Measurements from ENCODE around the gene NKTR.
"Not testable (repeated sequence)": the region's sequence is repeated elsewhere in the genome, so short reads cannot be mapped to it uniquely, and the experiment has no call there.

The NKTR gene

GRCh38 chr3:42578054-42578453 lies 22.4 kb upstream of the NKTR start:
- H3K27ac ChIP-seq (ENCODE audit: insufficient read depth, low read length, poor library complexity, severe bottlenecking), result no peak overlapping the region
- no peaks in the 10 kb centered on the region for H3K27me3 ChIP-seq (replicated peaks; ENCODE audit: control insufficient read depth, insufficient read depth, low read length, poor library complexity, severe bottlenecking)
- no peak overlapping the region for H3K4me3 ChIP-seq (ENCODE audit: insufficient read depth, low read depth, low read length, poor library complexity, severe bottlenecking)
- H3K4me1 ChIP-seq (ENCODE audit: control insufficient read depth, insufficient read depth, low read length, poor library complexity, severe bottlenecking), result peaks cover 4% of the 10 kb centered on the region
- no peak for DNase-seq
- H3K36me3 ChIP-seq (ENCODE audit: control insufficient read depth, insufficient read depth, low read length), result peaks cover 22% of the 10 kb centered on the region
- peaks cover 7% of the 10 kb centered on the region for H3K9me3 ChIP-seq (ENCODE audit: control insufficient read depth, low read length)

- H3K4me3 ChIP-seq (ENCODE audit: insufficient read depth, low read depth, low read length, poor library complexity, severe bottlenecking); H3K4me1 ChIP-seq (ENCODE audit: control insufficient read depth, insufficient read depth, low read length, poor library complexity, severe bottlenecking); H3K9me3 ChIP-seq (ENCODE audit: control insufficient read depth, low read length); H3K27me3 ChIP-seq (replicated peaks; ENCODE audit: control insufficient read depth, insufficient read depth, low read length, poor library complexity, severe bottlenecking); DNase-seq: not testable (repeated sequence)
- peak overlapping the region; percentile 93 for H3K27ac ChIP-seq (ENCODE audit: insufficient read depth, low read length, poor library complexity, severe bottlenecking)
- peaks cover 11% of the 10 kb centered on the region for H3K36me3 ChIP-seq (ENCODE audit: control insufficient read depth, insufficient read depth, low read length)
Observed at GRCh38 chr3:42579346-42579745, 21.1 kb upstream of the NKTR start.

GRCh38 chr3:42581400-42581708 lies 19.1 kb upstream of the NKTR start:
- Histone ChIP-seq H3K36me3 (ENCODE audit: control insufficient read depth, insufficient read depth, low read length) (no peaks in the 10 kb centered on the region), H3K9me3 (ENCODE audit: control insufficient read depth, low read length) (no peaks in the 10 kb centered on the region), H3K27ac (ENCODE audit: insufficient read depth, low read length, poor library complexity, severe bottlenecking) (peak overlapping the region; percentile 93), H3K27me3 (replicated peaks; ENCODE audit: control insufficient read depth, insufficient read depth, low read length, poor library complexity, severe bottlenecking) (no peaks in the 10 kb centered on the region), H3K4me3 (ENCODE audit: insufficient read depth, low read depth, low read length, poor library complexity, severe bottlenecking) (peak overlapping the region; percentile 80), H3K4me1 (ENCODE audit: control insufficient read depth, insufficient read depth, low read length, poor library complexity, severe bottlenecking) (peaks cover 4% of the 10 kb centered on the region)
- DNase-seq, result no peak

- H3K4me1 ChIP-seq (ENCODE audit: control insufficient read depth, insufficient read depth, low read length, poor library complexity, severe bottlenecking), result peaks cover 4% of the 10 kb centered on the region
Observed at GRCh38 chr3:42581709-42582473, 18.6 kb upstream of the NKTR start, which contains the start of gene SEC22C. SEC22C (minus strand) TSS chr3:42581967; CDS start chr3:42569046, 12,921 bp downstream.

GRCh38 chr3:42582474-42583070 lies 17.9 kb upstream of the NKTR start:
- Histone ChIP-seq H3K4me3 (ENCODE audit: insufficient read depth, low read depth, low read length, poor library complexity, severe bottlenecking) (peak overlapping the region; percentile 80), H3K27me3 (replicated peaks; ENCODE audit: control insufficient read depth, insufficient read depth, low read length, poor library complexity, severe bottlenecking) (no peaks in the 10 kb centered on the region), H3K36me3 (ENCODE audit: control insufficient read depth, insufficient read depth, low read length) (no peaks in the 10 kb centered on the region), H3K9me3 (ENCODE audit: control insufficient read depth, low read length) (no peaks in the 10 kb centered on the region), H3K4me1 (ENCODE audit: control insufficient read depth, insufficient read depth, low read length, poor library complexity, severe bottlenecking) (peaks cover 4% of the 10 kb centered on the region), H3K27ac (ENCODE audit: insufficient read depth, low read length, poor library complexity, severe bottlenecking) (peak overlapping the region; percentile 93)
- DNase-seq, result no peak

More at GRCh38 chr3:42581709-42582473, 18.6 kb upstream of the NKTR start, which contains the start of gene SEC22C:
- Histone ChIP-seq H3K4me3 (ENCODE audit: insufficient read depth, low read depth, low read length, poor library complexity, severe bottlenecking) (peak within 1 kb of the TSS; percentile 80), H3K36me3 (ENCODE audit: control insufficient read depth, insufficient read depth, low read length) (no peaks in the 10 kb centered on the region), H3K9me3 (ENCODE audit: control insufficient read depth, low read length) (no peaks in the 10 kb centered on the region), H3K27ac (ENCODE audit: insufficient read depth, low read length, poor library complexity, severe bottlenecking) (peak within 1 kb of the TSS; percentile 93), H3K27me3 (replicated peaks; ENCODE audit: control insufficient read depth, insufficient read depth, low read length, poor library complexity, severe bottlenecking) (no peaks in the 10 kb centered on the region)
- peak; percentile 92 to 95 (median 94) for DNase-seq

- H3K4me3 ChIP-seq (ENCODE audit: insufficient read depth, low read depth, low read length, poor library complexity, severe bottlenecking), result no peak overlapping the region
- H3K9me3 ChIP-seq (ENCODE audit: control insufficient read depth, low read length), result no peaks in the 10 kb centered on the region
- no peak overlapping the region for H3K27ac ChIP-seq (ENCODE audit: insufficient read depth, low read length, poor library complexity, severe bottlenecking)
- DNase-seq, result no peak
- peaks cover 14% of the 10 kb centered on the region for H3K4me1 ChIP-seq (ENCODE audit: control insufficient read depth, insufficient read depth, low read length, poor library complexity, severe bottlenecking)
- peaks cover 4% of the 10 kb centered on the region for H3K36me3 ChIP-seq (ENCODE audit: control insufficient read depth, insufficient read depth, low read length)
- H3K27me3 ChIP-seq (replicated peaks; ENCODE audit: control insufficient read depth, insufficient read depth, low read length, poor library complexity, severe bottlenecking), result no peaks in the 10 kb centered on the region
Observed at GRCh38 chr3:42588625-42589024, 11.9 kb upstream of the NKTR start.

GRCh38 chr3:42589382-42590109 lies 10.9 kb upstream of the NKTR start:
- H3K9me3 ChIP-seq (ENCODE audit: control insufficient read depth, low read length), result no peaks in the 10 kb centered on the region
- H3K4me3 ChIP-seq (ENCODE audit: insufficient read depth, low read depth, low read length, poor library complexity, severe bottlenecking), result peak overlapping the region; percentile 62
- H3K36me3 ChIP-seq (ENCODE audit: control insufficient read depth, insufficient read depth, low read length), result peaks cover 9% of the 10 kb centered on the region
- H3K27me3 ChIP-seq (replicated peaks; ENCODE audit: control insufficient read depth, insufficient read depth, low read length, poor library complexity, severe bottlenecking), result no peaks in the 10 kb centered on the region
- no peak for DNase-seq
- H3K4me1 ChIP-seq (ENCODE audit: control insufficient read depth, insufficient read depth, low read length, poor library complexity, severe bottlenecking), result peaks cover 14% of the 10 kb centered on the region
- peak overlapping the region; percentile 67 for H3K27ac ChIP-seq (ENCODE audit: insufficient read depth, low read length, poor library complexity, severe bottlenecking)

- no peak for DNase-seq
- H3K36me3 ChIP-seq (ENCODE audit: control insufficient read depth, insufficient read depth, low read length), result peaks cover 16% of the 10 kb centered on the region
- no peaks in the 10 kb centered on the region for H3K27me3 ChIP-seq (replicated peaks; ENCODE audit: control insufficient read depth, insufficient read depth, low read length, poor library complexity, severe bottlenecking)
- peaks cover 14% of the 10 kb centered on the region for H3K4me1 ChIP-seq (ENCODE audit: control insufficient read depth, insufficient read depth, low read length, poor library complexity, severe bottlenecking)
- H3K4me3 ChIP-seq (ENCODE audit: insufficient read depth, low read depth, low read length, poor library complexity, severe bottlenecking), result peak overlapping the region; percentile 62
- no peaks in the 10 kb centered on the region for H3K9me3 ChIP-seq (ENCODE audit: control insufficient read depth, low read length)
- H3K27ac ChIP-seq (ENCODE audit: insufficient read depth, low read length, poor library complexity, severe bottlenecking), result peak overlapping the region; percentile 63
Observed at GRCh38 chr3:42590989-42591756, 9.3 kb upstream of the NKTR start.

GRCh38 chr3:42591811-42592210 lies 8.7 kb upstream of the NKTR start:
- peak overlapping the region; percentile 62 for H3K4me3 ChIP-seq (ENCODE audit: insufficient read depth, low read depth, low read length, poor library complexity, severe bottlenecking)
- no peak overlapping the region for H3K27ac ChIP-seq (ENCODE audit: insufficient read depth, low read length, poor library complexity, severe bottlenecking)
- DNase-seq, result no peak
- H3K27me3 ChIP-seq (replicated peaks; ENCODE audit: control insufficient read depth, insufficient read depth, low read length, poor library complexity, severe bottlenecking), result no peaks in the 10 kb centered on the region
- H3K4me1 ChIP-seq (ENCODE audit: control insufficient read depth, insufficient read depth, low read length, poor library complexity, severe bottlenecking), result peaks cover 14% of the 10 kb centered on the region
- H3K36me3 ChIP-seq (ENCODE audit: control insufficient read depth, insufficient read depth, low read length), result peaks cover 16% of the 10 kb centered on the region
- no peaks in the 10 kb centered on the region for H3K9me3 ChIP-seq (ENCODE audit: control insufficient read depth, low read length)

All from effector memory CD4-positive, alpha-beta T cell (primary cell).